ENCODE measurements around the gene ABHD14A. TPM values are rescaled to one million over a fixed set of nuclear protein-coding genes. Genes with fewer than 3 reads are reported as not detected.

The ABHD14A gene
- total RNA-seq, 2 donors from 2014 or later, result 15.5 to 16.1 TPM

DNA sequence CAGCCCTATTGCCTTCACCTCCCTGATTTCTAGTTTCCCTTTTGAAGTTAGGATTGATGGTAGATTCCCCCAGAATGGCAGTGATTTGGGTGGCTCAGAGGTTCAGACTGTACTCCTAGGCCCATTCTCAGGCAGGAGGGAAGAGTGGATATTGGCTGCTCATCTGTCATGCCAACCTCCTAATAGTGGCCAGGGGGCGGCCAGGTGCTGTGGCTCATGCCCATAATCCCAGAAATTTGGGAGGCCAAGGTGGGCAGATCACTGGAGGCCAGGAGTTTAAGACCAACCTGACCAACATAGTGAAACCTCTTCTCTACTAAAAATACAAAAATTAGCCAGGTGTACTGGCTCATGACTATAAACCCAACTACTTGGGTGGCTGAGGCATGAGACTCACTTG is 44.4 kb upstream of the ABHD14A start:
- TF ChIP-seq, protein P1, sequence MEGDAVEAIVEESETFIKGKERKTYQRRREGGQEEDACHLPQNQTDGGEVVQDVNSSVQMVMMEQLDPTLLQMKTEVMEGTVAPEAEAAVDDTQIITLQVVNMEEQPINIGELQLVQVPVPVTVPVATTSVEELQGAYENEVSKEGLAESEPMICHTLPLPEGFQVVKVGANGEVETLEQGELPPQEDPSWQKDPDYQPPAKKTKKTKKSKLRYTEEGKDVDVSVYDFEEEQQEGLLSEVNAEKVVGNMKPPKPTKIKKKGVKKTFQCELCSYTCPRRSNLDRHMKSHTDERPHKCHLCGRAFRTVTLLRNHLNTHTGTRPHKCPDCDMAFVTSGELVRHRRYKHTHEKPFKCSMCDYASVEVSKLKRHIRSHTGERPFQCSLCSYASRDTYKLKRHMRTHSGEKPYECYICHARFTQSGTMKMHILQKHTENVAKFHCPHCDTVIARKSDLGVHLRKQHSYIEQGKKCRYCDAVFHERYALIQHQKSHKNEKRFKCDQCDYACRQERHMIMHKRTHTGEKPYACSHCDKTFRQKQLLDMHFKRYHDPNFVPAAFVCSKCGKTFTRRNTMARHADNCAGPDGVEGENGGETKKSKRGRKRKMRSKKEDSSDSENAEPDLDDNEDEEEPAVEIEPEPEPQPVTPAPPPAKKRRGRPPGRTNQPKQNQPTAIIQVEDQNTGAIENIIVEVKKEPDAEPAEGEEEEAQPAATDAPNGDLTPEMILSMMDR (IDR thresholded peaks at IDR 0.05), result no peak
- TF ChIP-seq POLR2A (IDR thresholded peaks at IDR 0.05), result no peak
- 100% methylated on average over 1 of the region's 1 CpG; no CpG with 5 or more reads in 1 of the 2 donors for WGBS, 2 donors
- no peak for ATAC-seq
- intact Hi-C loops (cut with DNase I), result no loop called here
- DNase-seq, result no peak
- no peak overlapping the region for H3K27ac ChIP-seq
- peaks cover under 1 to 15% of the 10 kb centered on the region in 2 donors for H3K36me3 ChIP-seq (replicated peaks in 1 of 2; ENCODE audit: insufficient read depth in 1 of 2, low read depth in 2 of 2)
- no peaks in the 10 kb centered on the region for H3K4me1 ChIP-seq
- no peaks in the 10 kb centered on the region for H3K9me3 ChIP-seq
- H3K4me3 ChIP-seq, result no peak overlapping the region
- H3K27me3 ChIP-seq, result no peaks in the 10 kb centered on the region

DNA sequence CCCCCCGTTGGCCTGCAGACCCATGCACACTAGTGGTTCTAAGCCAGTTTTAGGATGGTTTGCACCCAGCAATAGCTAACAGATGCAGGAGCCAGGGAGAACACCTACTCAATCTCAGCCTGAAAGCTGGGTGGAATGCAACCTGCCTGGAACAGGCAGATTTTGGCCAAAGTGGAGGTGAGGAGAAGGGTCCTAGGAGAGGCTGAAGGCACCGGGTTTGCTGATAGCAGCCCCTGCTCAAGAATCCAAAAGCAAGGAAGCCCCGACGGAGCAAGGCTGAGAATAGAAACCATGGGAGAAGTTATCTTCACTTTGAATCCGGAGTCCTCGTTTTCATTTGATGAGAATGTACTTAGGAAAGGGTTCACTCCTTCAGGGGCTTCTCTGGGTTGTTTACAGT is 43.1 kb upstream of the ABHD14A start:
- Histone ChIP-seq H3K4me1 (no peaks in the 10 kb centered on the region), H3K36me3 (replicated peaks in 1 of 2; ENCODE audit: insufficient read depth in 1 of 2, low read depth in 2 of 2) (peaks cover 9 to 18% of the 10 kb centered on the region in 2 donors), H3K9me3 (no peaks in the 10 kb centered on the region), H3K27ac (no peak overlapping the region), H3K4me3 (no peak overlapping the region), H3K27me3 (no peaks in the 10 kb centered on the region)
- ATAC-seq, result no peak
- 84 to 86% methylated on average over 6 of the region's 6 CpGs for WGBS, 2 donors
- intact Hi-C loops (cut with DNase I), result no loop called here
- TF ChIP-seq POLR2A (IDR thresholded peaks at IDR 0.05), result no peak
- TF ChIP-seq, protein P1 (IDR thresholded peaks at IDR 0.05), result no peak
- DNase-seq, result no peak

DNA sequence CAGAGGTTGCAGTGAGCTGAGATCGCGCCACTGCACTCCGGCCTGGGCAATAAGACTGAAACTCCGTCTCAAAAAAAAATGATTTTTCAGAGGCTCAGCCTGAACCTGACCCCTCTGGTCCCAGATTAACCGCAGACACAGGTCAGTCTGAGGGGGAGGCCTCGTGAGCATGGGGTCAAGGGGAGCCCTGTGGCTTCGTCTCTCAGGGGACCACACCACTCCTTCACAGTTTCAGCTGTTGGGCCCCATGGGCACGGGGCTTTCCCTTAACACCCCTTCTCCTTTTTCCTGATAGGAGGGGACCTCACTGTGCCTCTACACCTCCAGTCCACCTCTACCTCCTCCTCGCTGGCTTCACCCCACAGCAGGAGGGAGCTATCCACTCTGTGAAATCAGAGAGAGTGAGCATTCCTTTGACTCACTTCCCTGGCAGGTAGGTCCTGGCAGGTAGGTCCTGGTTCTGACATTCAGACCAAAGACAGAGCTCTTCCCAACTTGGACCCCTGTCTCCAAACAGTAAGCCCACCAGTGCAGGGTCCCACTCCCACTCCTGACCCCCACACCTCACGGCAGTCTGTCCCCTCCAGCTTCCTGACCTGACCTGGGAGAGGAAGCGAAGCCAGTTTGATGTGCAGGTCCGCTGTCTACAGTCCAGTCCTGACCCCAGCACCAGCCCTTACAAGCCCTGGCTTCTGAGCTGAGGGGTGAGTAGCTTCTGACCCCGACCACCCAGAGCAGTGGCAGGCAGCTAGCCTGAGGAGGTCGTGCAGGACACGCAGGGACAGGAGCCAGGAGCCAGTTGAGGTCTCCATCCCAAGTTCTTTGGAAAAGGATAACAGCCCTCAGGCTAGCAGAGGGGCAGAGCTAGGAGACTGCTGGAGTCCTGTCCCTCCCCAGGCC is 42.1 kb upstream of the ABHD14A start:
- DNase-seq (no peak), ATAC-seq (no peak)
- Histone ChIP-seq H3K4me3 (no peak overlapping the region), H3K4me1 (no peaks in the 10 kb centered on the region), H3K27me3 (no peaks in the 10 kb centered on the region), H3K36me3 (replicated peaks in 1 of 2; ENCODE audit: insufficient read depth in 1 of 2, low read depth in 2 of 2) (peaks cover 9 to 22% of the 10 kb centered on the region in 2 donors), H3K9me3 (no peaks in the 10 kb centered on the region), H3K27ac (no peak overlapping the region)
- no peak for TF ChIP-seq POLR2A (IDR thresholded peaks at IDR 0.05)
- TF ChIP-seq, protein P1 (IDR thresholded peaks at IDR 0.05), result no peak
- WGBS, 2 donors, result 94 to 100% methylated on average over 9 to 15 of the region's 15 CpGs
- intact Hi-C loops (cut with DNase I), result no loop called here

DNA sequence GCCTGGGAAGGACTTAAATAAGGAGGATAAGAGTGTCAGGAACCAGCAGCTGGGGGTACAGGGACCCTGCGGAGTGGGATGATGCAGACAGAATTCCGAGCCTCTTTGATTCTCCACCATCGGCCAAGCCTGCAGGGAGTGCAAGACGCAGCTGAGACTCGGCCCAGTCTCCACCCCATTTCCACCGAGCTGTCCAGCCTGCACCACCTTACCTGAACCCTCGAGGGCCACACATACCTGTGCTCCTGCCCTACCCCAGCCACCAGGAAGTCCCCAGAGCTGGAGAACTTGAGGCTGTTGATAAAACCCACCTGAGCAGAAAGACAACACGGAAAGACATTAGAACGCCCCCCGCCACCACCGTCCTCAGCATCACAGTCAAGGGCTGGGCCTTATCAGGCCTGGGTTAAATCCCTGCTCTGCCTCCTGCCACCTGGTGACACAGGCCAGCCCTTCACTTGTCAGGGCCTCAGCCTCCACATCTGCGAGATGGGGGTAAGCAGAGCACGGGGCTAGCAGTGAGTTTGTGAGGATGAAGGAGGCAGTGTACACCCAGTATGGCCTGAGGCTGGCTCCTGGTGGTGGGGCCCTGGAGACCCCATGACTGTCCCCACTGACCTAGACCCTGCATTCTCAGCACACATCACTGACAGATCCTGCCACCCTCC is 41.3 kb upstream of the ABHD14A start:
- Histone ChIP-seq H3K4me3 (no peak overlapping the region), H3K27ac (no peak overlapping the region), H3K4me1 (no peaks in the 10 kb centered on the region), H3K27me3 (no peaks in the 10 kb centered on the region), H3K36me3 (replicated peaks in 1 of 2; ENCODE audit: insufficient read depth in 1 of 2, low read depth in 2 of 2) (peaks cover 9 to 24% of the 10 kb centered on the region in 2 donors), H3K9me3 (no peaks in the 10 kb centered on the region)
- DNase-seq (no peak), ATAC-seq (no peak)
- intact Hi-C loops (cut with DNase I), result no loop called here
- 92 to 93% methylated on average over 11 to 13 of the region's 13 CpGs for WGBS, 2 donors
- no peak for TF ChIP-seq POLR2A (IDR thresholded peaks at IDR 0.05)
- TF ChIP-seq, protein P1 (IDR thresholded peaks at IDR 0.05), result no peak

Data from body of pancreas (tissue), 4 donors.